Activated T-helper 1 cell treated with anti-CD3 and anti-CD28 coated beads, Interleukin-12 subunit alpha, Interleukin-12 subunit beta, Interleukin-2, Interleukin-4 antibody, amounts not matched to agents 30 ng/mL and 10 ng/mL and 1 ng/mL, durations not matched to agents 14 hours and 24 hours and 36 hours (primary cell): Measurements from ENCODE around the gene GALNT9. TPM values are rescaled to one million over a fixed set of nuclear protein-coding genes. Genes with fewer than 3 reads are reported as not detected.

Experiments used
- DNase-seq: peaks from one replicate; pipeline ENCODE4 v3.0.0; 2021; ENCODE audit warnings: low spot score
- H3K27ac Mint-ChIP-seq: one replicate; pipeline ENCODE4 v1.8.0; 2021; ENCODE audit warnings: mild to moderate bottlenecking, mixed read lengths
- H3K27me3 Mint-ChIP-seq: one replicate; pipeline ENCODE4 v1.8.0; 2022; ENCODE audit warnings: mild to moderate bottlenecking, moderate library complexity, mixed read lengths; ENCODE audit not compliant: insufficient read depth
- H3K36me3 Mint-ChIP-seq: one replicate; pipeline ENCODE4 v1.8.0; 2021; ENCODE audit warnings: low read depth, mixed read lengths
- H3K4me1 Mint-ChIP-seq: one replicate; pipeline ENCODE4 v1.8.0; 2021; ENCODE audit warnings: low read depth, mixed read lengths
- H3K4me3 Mint-ChIP-seq: one replicate; pipeline ENCODE4 v1.8.0; 2021; ENCODE audit warnings: mild to moderate bottlenecking, moderate library complexity, mixed read lengths
- H3K9me3 Mint-ChIP-seq: one replicate; pipeline ENCODE4 v1.8.0; 2021; ENCODE audit warnings: mixed read lengths
- intact Hi-C: fragments of 100-400 bp; cut with micrococcal nuclease; formaldehyde crosslinking; loops from one replicate; pipeline ENCODE4 v1.15.1; 2024
- total RNA-seq: library from RNA; stranded (reverse); gene quantifications from 2 replicates; pipeline ENCODE4 v1.2.3, GENCODE V29; 2022

The GALNT9 gene
- total RNA-seq, 1 donor from 2014 or later, result not detected

DNA sequence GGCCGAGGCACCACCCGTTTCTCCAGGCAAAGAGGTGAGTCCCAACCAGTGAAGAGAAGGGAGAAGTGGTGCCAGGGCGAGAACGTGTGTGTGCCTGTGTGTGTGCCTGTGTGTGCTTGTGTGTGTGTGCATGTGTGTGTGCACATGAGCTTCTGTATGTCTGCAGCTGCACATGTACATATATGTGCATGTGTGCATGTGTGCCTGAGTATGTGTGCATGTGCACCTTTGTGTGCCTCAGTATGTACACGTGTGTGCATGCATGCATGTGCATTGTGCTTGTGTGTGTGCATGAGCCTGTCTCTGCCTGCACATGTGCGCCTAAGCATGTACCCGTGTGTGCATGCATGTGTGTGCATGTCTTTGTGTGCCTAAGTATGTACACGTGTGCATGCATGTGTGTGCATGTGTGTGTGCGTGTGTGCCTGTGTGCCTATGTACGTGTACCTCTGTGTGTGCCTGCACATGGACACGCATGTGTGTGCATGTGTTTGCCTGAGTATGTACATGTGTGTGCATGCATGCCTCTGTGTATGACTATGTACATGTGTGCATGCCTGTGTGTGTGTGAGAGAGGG is 5.9 kb upstream of the GALNT9 start:
- peaks cover 6% of the 10 kb centered on the region for H3K27me3 Mint-ChIP-seq
- DNase-seq, result no peak
- peaks cover 13% of the 10 kb centered on the region for H3K9me3 Mint-ChIP-seq
- H3K4me3 Mint-ChIP-seq, result no peak overlapping the region
- no peaks in the 10 kb centered on the region for H3K4me1 Mint-ChIP-seq
- no peaks in the 10 kb centered on the region for H3K36me3 Mint-ChIP-seq
- H3K27ac Mint-ChIP-seq, result no peak overlapping the region
- intact Hi-C loops, result no loop called here

DNA sequence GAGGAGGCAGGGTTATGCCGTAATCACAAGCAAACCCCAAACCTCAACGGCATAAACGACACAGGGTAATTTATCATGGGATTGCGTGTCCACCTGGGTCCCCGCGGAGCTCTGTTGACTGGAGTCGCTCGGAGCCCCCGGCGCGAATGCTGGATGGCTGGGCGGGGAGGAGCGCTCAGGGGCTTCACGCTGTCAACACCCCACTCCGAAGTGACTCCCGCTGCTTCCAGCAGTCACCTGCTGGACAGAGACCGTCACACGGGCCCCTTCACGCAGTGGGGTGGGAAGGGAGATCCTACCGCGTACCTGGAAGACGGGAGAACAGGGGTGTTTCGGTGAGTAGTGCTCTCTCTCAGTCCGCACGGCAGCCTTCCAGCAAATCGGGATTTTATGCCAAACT is 4.4 kb upstream of the GALNT9 start:
- no peaks in the 10 kb centered on the region for H3K4me1 Mint-ChIP-seq
- peaks cover 8% of the 10 kb centered on the region for H3K27me3 Mint-ChIP-seq
- peaks cover 13% of the 10 kb centered on the region for H3K9me3 Mint-ChIP-seq
- H3K36me3 Mint-ChIP-seq, result no peaks in the 10 kb centered on the region
- DNase-seq, result no peak
- H3K4me3 Mint-ChIP-seq, result no peak overlapping the region
- no peak overlapping the region for H3K27ac Mint-ChIP-seq
- intact Hi-C loops, result no loop called here

GRCh38 chr12:132333273-132333672 is 3.9 kb upstream of the GALNT9 start:
- no peak for DNase-seq
- H3K27ac Mint-ChIP-seq, result no peak overlapping the region
- H3K36me3 Mint-ChIP-seq, result no peaks in the 10 kb centered on the region
- H3K4me1 Mint-ChIP-seq, result no peaks in the 10 kb centered on the region
- H3K4me3 Mint-ChIP-seq, result no peak overlapping the region
- intact Hi-C loops, result no loop called here
- peaks cover 13% of the 10 kb centered on the region for H3K9me3 Mint-ChIP-seq
- peaks cover 8% of the 10 kb centered on the region for H3K27me3 Mint-ChIP-seq

- H3K9me3 Mint-ChIP-seq, result peaks cover 12% of the 10 kb centered on the region
- no peaks in the 10 kb centered on the region for H3K36me3 Mint-ChIP-seq
- DNase-seq, result no peak
- H3K27me3 Mint-ChIP-seq, result peaks cover 13% of the 10 kb centered on the region
- no peak overlapping the region for H3K27ac Mint-ChIP-seq
- intact Hi-C loops, result no loop called here
- H3K4me1 Mint-ChIP-seq, result peaks cover 7% of the 10 kb centered on the region
- H3K4me3 Mint-ChIP-seq, result no peak overlapping the region
Measured at GRCh38 chr12:132330549-132330881, 1.1 kb upstream of the GALNT9 start.

DNA sequence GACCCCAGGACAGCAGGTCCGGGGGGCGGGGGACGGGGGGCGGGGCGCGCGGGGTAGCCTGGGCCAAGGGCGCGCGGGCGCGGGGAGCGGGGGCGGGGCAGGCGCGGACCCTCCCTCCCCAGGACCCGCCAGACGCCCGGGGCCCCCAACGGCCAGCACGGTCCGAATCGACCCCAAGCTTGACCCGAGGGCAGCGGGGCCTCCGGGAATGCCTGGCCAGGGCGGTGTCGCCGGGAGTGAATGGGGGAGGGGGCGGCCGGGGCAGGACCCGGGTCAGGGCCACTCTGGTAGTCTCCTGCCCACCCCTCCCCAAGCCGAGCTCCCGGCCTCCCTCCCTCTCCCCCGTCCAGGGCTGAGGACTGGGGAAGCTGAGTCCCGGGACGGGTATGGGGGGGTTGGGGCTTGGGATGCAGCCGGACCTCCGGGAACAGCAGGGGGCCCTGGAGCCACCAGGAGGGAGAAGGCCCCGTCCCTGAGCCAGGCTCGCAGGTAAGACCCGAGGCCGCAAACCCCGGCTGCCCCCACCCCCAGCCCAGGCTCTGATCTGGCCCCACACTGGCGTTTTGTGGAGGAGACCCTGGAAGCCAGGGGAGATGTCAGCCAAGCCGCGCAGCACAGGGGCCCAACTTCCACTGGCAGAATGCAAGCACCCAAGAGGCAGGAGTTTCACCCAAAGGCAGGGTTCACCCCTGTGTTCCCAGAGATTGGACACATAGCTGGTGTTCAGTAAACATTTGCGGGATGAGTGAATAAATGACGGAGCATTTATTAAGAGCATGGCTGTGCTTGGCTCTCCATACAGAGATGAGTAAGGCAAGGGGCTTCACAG is 545 bp upstream of the GALNT9 start:
- peaks cover 10% of the 10 kb centered on the region for H3K9me3 Mint-ChIP-seq
- H3K27me3 Mint-ChIP-seq, result peaks cover 13% of the 10 kb centered on the region
- H3K27ac Mint-ChIP-seq, result no peak overlapping the region
- H3K4me1 Mint-ChIP-seq, result peaks cover 7% of the 10 kb centered on the region
- no peak for DNase-seq
- intact Hi-C loops, result no loop called here
- no peaks in the 10 kb centered on the region for H3K36me3 Mint-ChIP-seq
- H3K4me3 Mint-ChIP-seq, result no peak overlapping the region

DNA sequence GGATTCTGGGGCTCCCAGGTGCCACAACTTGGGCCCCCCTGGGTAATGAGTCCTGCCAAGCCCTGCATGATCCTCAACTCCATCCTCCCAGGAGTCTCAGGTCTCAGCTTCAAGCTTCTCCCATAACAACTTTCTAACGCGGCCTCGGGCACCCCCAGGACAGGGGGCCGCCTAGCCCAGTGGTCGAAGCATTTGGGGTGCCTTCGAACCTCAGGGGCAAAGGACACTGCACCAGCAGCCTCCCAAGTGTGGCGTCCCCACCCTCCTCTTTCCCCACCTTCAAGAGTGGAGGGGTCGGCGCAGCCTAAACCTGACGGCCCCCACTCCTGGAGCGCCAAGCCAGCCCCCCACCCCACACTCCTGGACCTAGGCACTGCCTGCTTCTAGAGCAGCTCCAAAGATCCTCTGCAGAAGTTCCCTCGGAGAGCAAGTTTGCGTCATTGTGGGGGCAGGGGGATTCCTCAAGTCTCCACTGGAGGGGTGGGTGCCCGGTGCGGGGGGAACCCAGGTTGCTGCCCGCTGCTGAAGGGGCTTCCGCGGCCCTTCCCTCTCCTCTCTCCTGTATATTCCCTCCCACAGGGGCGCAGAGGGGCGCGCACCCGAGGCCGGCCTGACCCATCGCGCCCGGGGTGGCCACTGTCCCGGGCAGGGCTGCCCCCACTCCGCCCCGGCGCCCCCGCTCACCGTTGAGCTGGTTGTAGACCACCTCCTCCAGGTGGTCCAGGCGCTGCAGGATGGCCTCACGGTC is 933 bp downstream of the GALNT9 start:
- Mint-ChIP-seq H3K9me3 (peaks cover 10% of the 10 kb centered on the region), H3K27ac (no peak overlapping the region), H3K27me3 (peaks cover 13% of the 10 kb centered on the region), H3K36me3 (no peaks in the 10 kb centered on the region), H3K4me1 (peaks cover 7% of the 10 kb centered on the region), H3K4me3 (no peak overlapping the region)
- intact Hi-C loops, result no loop called here
- no peak for DNase-seq

GRCh38 chr12:132327336-132328171 is 1.8 kb downstream of the GALNT9 start:
- Mint-ChIP-seq H3K36me3 (no peaks in the 10 kb centered on the region), H3K4me3 (no peak overlapping the region), H3K9me3 (peaks cover 10% of the 10 kb centered on the region), H3K4me1 (peaks cover 14% of the 10 kb centered on the region), H3K27ac (no peak overlapping the region), H3K27me3 (peaks cover 16% of the 10 kb centered on the region)
- intact Hi-C loops, result no loop called here
- DNase-seq, result no peak

- DNase-seq, result no peak
- Mint-ChIP-seq H3K36me3 (no peaks in the 10 kb centered on the region), H3K4me3 (peak overlapping the region; percentile 20), H3K27me3 (peaks cover 16% of the 10 kb centered on the region), H3K4me1 (peaks cover 14% of the 10 kb centered on the region), H3K9me3 (peaks cover 5% of the 10 kb centered on the region), H3K27ac (no peak overlapping the region)
- intact Hi-C loops, result no loop called here
Measured at GRCh38 chr12:132326646-132327045, 2.7 kb downstream of the GALNT9 start.

DNA sequence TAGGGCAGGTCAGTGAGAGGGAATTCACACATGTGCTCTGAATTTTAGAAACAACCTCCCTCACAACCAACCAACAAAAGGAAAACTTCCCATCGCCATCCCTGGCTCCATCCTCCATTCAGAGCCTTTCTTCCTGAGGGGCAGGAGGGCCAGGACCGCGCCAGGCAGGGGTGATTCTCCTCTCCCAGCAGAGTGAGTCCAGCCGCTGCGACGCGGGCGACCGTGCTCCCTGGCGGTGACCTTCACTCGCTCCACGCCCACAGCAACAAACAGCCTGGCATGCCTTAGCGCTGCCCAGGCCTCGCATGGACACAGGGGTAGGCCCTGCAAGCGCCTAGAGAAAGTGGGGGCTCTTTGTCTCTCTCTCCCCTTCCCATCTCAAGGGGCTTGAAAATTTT is 3.7 kb downstream of the GALNT9 start:
- DNase-seq, result no peak
- H3K4me1 Mint-ChIP-seq, result peaks cover 14% of the 10 kb centered on the region

DNA sequence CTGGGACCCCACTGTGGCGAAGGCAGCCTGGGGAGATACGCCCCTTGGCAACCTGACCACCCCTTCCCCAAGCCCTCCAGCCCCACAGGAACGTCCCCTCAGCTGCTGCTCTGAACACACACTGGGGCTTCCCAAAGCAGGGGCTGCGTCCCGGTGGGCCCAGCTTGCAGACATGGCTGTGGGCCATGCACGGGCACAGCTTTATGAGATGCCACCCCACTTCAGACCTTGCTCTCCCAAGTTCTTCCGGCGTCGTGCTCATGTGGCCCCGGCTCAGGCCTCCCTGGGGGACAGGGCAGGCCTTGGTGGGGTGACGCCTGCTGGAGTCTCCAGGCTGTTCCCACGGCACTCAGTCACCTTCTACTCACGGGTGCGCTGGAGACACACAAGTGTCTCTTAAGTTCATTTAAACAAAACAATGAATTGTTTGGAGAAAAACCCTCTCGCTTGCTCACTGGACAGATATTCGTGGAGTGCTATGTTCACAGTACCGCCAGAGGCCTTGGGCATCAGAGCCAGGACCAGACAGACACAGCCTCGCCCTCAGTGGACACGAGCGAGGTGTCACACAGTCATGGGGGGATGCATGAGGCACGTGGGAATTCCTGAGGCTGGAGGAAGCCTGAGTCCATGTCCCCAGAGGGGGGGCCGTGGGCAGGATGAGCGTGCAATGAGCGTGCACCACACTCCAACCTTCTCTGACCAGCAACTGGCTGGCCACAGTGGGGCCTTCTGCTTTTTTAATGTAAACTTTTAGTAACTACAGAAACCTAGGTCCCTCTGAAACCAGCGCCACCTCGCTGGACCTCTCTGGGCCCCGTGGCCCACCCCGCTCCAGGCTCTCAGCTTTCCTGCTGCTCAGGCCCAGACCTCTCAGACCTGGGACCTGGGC is 4.3 kb downstream of the GALNT9 start:
- Mint-ChIP-seq H3K4me3 (no peak overlapping the region), H3K36me3 (no peaks in the 10 kb centered on the region), H3K9me3 (no peaks in the 10 kb centered on the region), H3K27me3 (peaks cover 9% of the 10 kb centered on the region), H3K27ac (no peak overlapping the region), H3K4me1 (peaks cover 14% of the 10 kb centered on the region)
- DNase-seq, result no peak
- intact Hi-C loops, result no loop called here

More for the DNA sequence above, 3.7 kb downstream of the GALNT9 start:
- Mint-ChIP-seq H3K36me3 (no peaks in the 10 kb centered on the region), H3K27me3 (peaks cover 13% of the 10 kb centered on the region), H3K9me3 (peaks cover 3% of the 10 kb centered on the region), H3K4me3 (no peak overlapping the region), H3K27ac (no peak overlapping the region)
- intact Hi-C loops, result no loop called here

DNA sequence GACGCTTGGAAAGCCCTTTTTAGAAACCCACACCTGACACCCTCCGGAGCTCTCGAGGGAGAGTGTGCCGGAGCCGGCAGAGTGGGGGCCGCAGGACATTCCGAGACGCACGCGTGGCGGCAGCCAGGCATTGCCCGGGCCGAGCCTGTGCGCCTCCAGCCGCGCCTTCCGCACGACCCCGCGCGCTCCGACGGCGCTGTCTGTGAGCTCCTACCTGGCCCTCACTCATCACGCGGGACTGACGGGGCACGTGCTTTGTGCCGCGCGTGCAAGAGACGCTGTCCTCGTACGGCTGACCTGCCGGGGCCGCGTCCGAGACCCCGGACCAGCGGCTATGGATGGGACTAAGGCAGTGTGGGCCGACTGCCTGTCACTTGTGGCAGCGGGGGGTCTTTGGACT is 5.2 kb downstream of the GALNT9 start:
- no peaks in the 10 kb centered on the region for H3K36me3 Mint-ChIP-seq
- no peak for DNase-seq
- intact Hi-C loops, result no loop called here
- H3K27ac Mint-ChIP-seq, result no peak overlapping the region
- no peak overlapping the region for H3K4me3 Mint-ChIP-seq
- peaks cover 8% of the 10 kb centered on the region for H3K27me3 Mint-ChIP-seq
- H3K4me1 Mint-ChIP-seq, result peaks cover 14% of the 10 kb centered on the region
- H3K9me3 Mint-ChIP-seq, result no peaks in the 10 kb centered on the region
